Measurements from ENCODE around the gene PBX1. TPM values are rescaled to one million over a fixed set of nuclear protein-coding genes. Genes with fewer than 3 reads are reported as not detected.

Gene PBX1
- total RNA-seq, 1 donor from 2014 or later, result not detected

- Mint-ChIP-seq H3K27me3 (ENCODE audit: insufficient read depth) (no peaks in the 10 kb centered on the region), H3K36me3 (ENCODE audit: low read depth) (no peaks in the 10 kb centered on the region), H3K4me3 (no peak overlapping the region), H3K9me3 (no peaks in the 10 kb centered on the region), H3K27ac (no peak overlapping the region), H3K4me1 (ENCODE audit: low read depth) (no peaks in the 10 kb centered on the region)
- intact Hi-C loops (cut with micrococcal nuclease), result no loop called here
- DNase-seq (ENCODE audit: low spot score), result no peak
Measured at GRCh38 chr1:164635803-164636731, 77.1 kb downstream of the PBX1 start.

GRCh38 chr1:164636757-164637156 lies 77.8 kb downstream of the PBX1 start:
- Mint-ChIP-seq H3K9me3 (no peaks in the 10 kb centered on the region), H3K27ac (no peak overlapping the region), H3K36me3 (ENCODE audit: low read depth) (no peaks in the 10 kb centered on the region), H3K4me1 (ENCODE audit: low read depth) (no peaks in the 10 kb centered on the region), H3K4me3 (no peak overlapping the region), H3K27me3 (ENCODE audit: insufficient read depth) (no peaks in the 10 kb centered on the region)
- DNase-seq (ENCODE audit: low spot score), result no peak
- intact Hi-C loops (cut with micrococcal nuclease), result no loop called here

GRCh38 chr1:164637461-164638375 lies 78.7 kb downstream of the PBX1 start:
- Mint-ChIP-seq H3K4me1 (ENCODE audit: low read depth) (no peaks in the 10 kb centered on the region), H3K27ac (no peak overlapping the region), H3K36me3 (ENCODE audit: low read depth) (no peaks in the 10 kb centered on the region)

GRCh38 chr1:164638492-164639202 lies 79.7 kb downstream of the PBX1 start:
- no peaks in the 10 kb centered on the region for H3K36me3 Mint-ChIP-seq (ENCODE audit: low read depth)
- H3K4me1 Mint-ChIP-seq (ENCODE audit: low read depth), result no peaks in the 10 kb centered on the region
- H3K9me3 Mint-ChIP-seq, result no peaks in the 10 kb centered on the region
- intact Hi-C loops (cut with micrococcal nuclease), result no loop called here
- no peak for DNase-seq (ENCODE audit: low spot score)
- no peak overlapping the region for H3K27ac Mint-ChIP-seq
- no peak overlapping the region for H3K4me3 Mint-ChIP-seq
- H3K27me3 Mint-ChIP-seq (ENCODE audit: insufficient read depth), result no peaks in the 10 kb centered on the region

More at GRCh38 chr1:164637461-164638375, 78.7 kb downstream of the PBX1 start:
- Mint-ChIP-seq H3K4me3 (no peak overlapping the region), H3K9me3 (no peaks in the 10 kb centered on the region), H3K27me3 (ENCODE audit: insufficient read depth) (no peaks in the 10 kb centered on the region)
- intact Hi-C loops (cut with micrococcal nuclease), result no loop called here
- DNase-seq (ENCODE audit: low spot score), result no peak

- Mint-ChIP-seq H3K4me1 (ENCODE audit: low read depth) (no peaks in the 10 kb centered on the region), H3K36me3 (ENCODE audit: low read depth) (no peaks in the 10 kb centered on the region), H3K9me3 (no peaks in the 10 kb centered on the region), H3K27me3 (ENCODE audit: insufficient read depth) (no peaks in the 10 kb centered on the region), H3K27ac (no peak overlapping the region), H3K4me3 (no peak overlapping the region)
- intact Hi-C loops (cut with micrococcal nuclease), result no loop called here
- no peak for DNase-seq (ENCODE audit: low spot score)
Measured at GRCh38 chr1:164640686-164641352, 81.8 kb downstream of the PBX1 start.

- DNase-seq (ENCODE audit: low spot score), result no peak
- no peak overlapping the region for H3K27ac Mint-ChIP-seq
- H3K36me3 Mint-ChIP-seq (ENCODE audit: low read depth), result no peaks in the 10 kb centered on the region
- H3K9me3 Mint-ChIP-seq, result no peaks in the 10 kb centered on the region
- no peaks in the 10 kb centered on the region for H3K27me3 Mint-ChIP-seq (ENCODE audit: insufficient read depth)
- H3K4me1 Mint-ChIP-seq (ENCODE audit: low read depth), result no peaks in the 10 kb centered on the region
- no peak overlapping the region for H3K4me3 Mint-ChIP-seq
- intact Hi-C loops (cut with micrococcal nuclease), result no loop called here
Measured at GRCh38 chr1:164641353-164641730, 82.4 kb downstream of the PBX1 start.

GRCh38 chr1:164643018-164643417 lies 84.0 kb downstream of the PBX1 start:
- Mint-ChIP-seq H3K27me3 (ENCODE audit: insufficient read depth) (no peaks in the 10 kb centered on the region), H3K9me3 (no peaks in the 10 kb centered on the region), H3K27ac (no peak overlapping the region), H3K4me3 (no peak overlapping the region), H3K4me1 (ENCODE audit: low read depth) (no peaks in the 10 kb centered on the region), H3K36me3 (ENCODE audit: low read depth) (no peaks in the 10 kb centered on the region)
- intact Hi-C loops (cut with micrococcal nuclease), result no loop called here
- no peak for DNase-seq (ENCODE audit: low spot score)

- Mint-ChIP-seq H3K4me3 (no peak overlapping the region), H3K27me3 (ENCODE audit: insufficient read depth) (no peaks in the 10 kb centered on the region), H3K9me3 (no peaks in the 10 kb centered on the region), H3K4me1 (ENCODE audit: low read depth) (no peaks in the 10 kb centered on the region), H3K36me3 (ENCODE audit: low read depth) (no peaks in the 10 kb centered on the region), H3K27ac (no peak overlapping the region)
- intact Hi-C loops (cut with micrococcal nuclease), result no loop called here
- DNase-seq (ENCODE audit: low spot score), result no peak
Measured at GRCh38 chr1:164644268-164644667, 85.3 kb downstream of the PBX1 start.

GRCh38 chr1:164644774-164645644 lies 86.0 kb downstream of the PBX1 start:
- H3K4me1 Mint-ChIP-seq (ENCODE audit: low read depth), result no peaks in the 10 kb centered on the region
- no peak for DNase-seq (ENCODE audit: low spot score)
- H3K4me3 Mint-ChIP-seq, result no peak overlapping the region
- H3K27me3 Mint-ChIP-seq (ENCODE audit: insufficient read depth), result no peaks in the 10 kb centered on the region
- intact Hi-C loops (cut with micrococcal nuclease), result no loop called here
- H3K9me3 Mint-ChIP-seq, result no peaks in the 10 kb centered on the region
- H3K27ac Mint-ChIP-seq, result no peak overlapping the region
- no peaks in the 10 kb centered on the region for H3K36me3 Mint-ChIP-seq (ENCODE audit: low read depth)

- H3K27me3 Mint-ChIP-seq (ENCODE audit: insufficient read depth), result peaks cover 1% of the 10 kb centered on the region
- intact Hi-C loops (cut with micrococcal nuclease), result no loop called here
- H3K36me3 Mint-ChIP-seq (ENCODE audit: low read depth), result no peaks in the 10 kb centered on the region
- no peak overlapping the region for H3K4me3 Mint-ChIP-seq
- no peaks in the 10 kb centered on the region for H3K4me1 Mint-ChIP-seq (ENCODE audit: low read depth)
- DNase-seq (ENCODE audit: low spot score), result no peak
- no peak overlapping the region for H3K27ac Mint-ChIP-seq
- H3K9me3 Mint-ChIP-seq, result no peaks in the 10 kb centered on the region
Measured at GRCh38 chr1:164645921-164646320, 86.9 kb downstream of the PBX1 start.

- Mint-ChIP-seq H3K4me3 (no peak overlapping the region), H3K4me1 (ENCODE audit: low read depth) (no peaks in the 10 kb centered on the region), H3K27ac (no peak overlapping the region), H3K27me3 (ENCODE audit: insufficient read depth) (peaks cover 1% of the 10 kb centered on the region), H3K36me3 (ENCODE audit: low read depth) (no peaks in the 10 kb centered on the region), H3K9me3 (no peaks in the 10 kb centered on the region)
- intact Hi-C loops (cut with micrococcal nuclease), result no loop called here
- no peak for DNase-seq (ENCODE audit: low spot score)
Measured at GRCh38 chr1:164647211-164647610, 88.2 kb downstream of the PBX1 start.
